ENCODE measurements around the gene KIAA0825.
"Not testable (repeated sequence)": the region's sequence is repeated elsewhere in the genome, so short reads cannot be mapped to it uniquely, and the experiment has no call there.

KIAA0825 gene

GRCh38 chr5:94573349-94573748 lies 45.1 kb downstream of the KIAA0825 start:
- DNase-seq (ENCODE audit: low spot score), result not testable (repeated sequence)

- DNase-seq (ENCODE audit: low spot score), result no peak
These were observed 47.0 kb downstream of the KIAA0825 start for GRCh38 chr5:94571415-94571814.

GRCh38 chr5:94564812-94565211 lies 53.6 kb downstream of the KIAA0825 start:
- DNase-seq (ENCODE audit: low spot score), result no peak

- DNase-seq (ENCODE audit: low spot score), result no peak
These were observed 56.0 kb downstream of the KIAA0825 start for GRCh38 chr5:94562327-94562971.

- DNase-seq (ENCODE audit: low spot score), result no peak
These were observed 60.4 kb downstream of the KIAA0825 start for GRCh38 chr5:94558028-94558427.

GRCh38 chr5:94551858-94552257 lies 66.5 kb downstream of the KIAA0825 start:
- no peak for DNase-seq (ENCODE audit: low spot score)

- no peak for DNase-seq (ENCODE audit: low spot score)
These were observed 72.4 kb downstream of the KIAA0825 start for GRCh38 chr5:94545870-94546625.

- DNase-seq (ENCODE audit: low spot score), result no peak
These were observed 73.4 kb downstream of the KIAA0825 start for GRCh38 chr5:94544875-94545547.

GRCh38 chr5:94544031-94544650 lies 74.3 kb downstream of the KIAA0825 start:
- no peak for DNase-seq (ENCODE audit: low spot score)

- no peak for DNase-seq (ENCODE audit: low spot score)
These were observed 77.4 kb downstream of the KIAA0825 start for GRCh38 chr5:94540856-94541494.

- DNase-seq (ENCODE audit: low spot score), result no peak
These were observed 80.1 kb downstream of the KIAA0825 start for GRCh38 chr5:94538260-94538659.

- DNase-seq (ENCODE audit: low spot score), result no peak
These were observed 91.7 kb downstream of the KIAA0825 start for GRCh38 chr5:94526706-94527105.

- DNase-seq (ENCODE audit: low spot score), result peak; percentile 33
These were observed 93.3 kb downstream of the KIAA0825 start for GRCh38 chr5:94524841-94525697.

GRCh38 chr5:94523018-94523417 lies 95.4 kb downstream of the KIAA0825 start:
- no peak for DNase-seq (ENCODE audit: low spot score)

GRCh38 chr5:94522117-94522516 lies 96.3 kb downstream of the KIAA0825 start:
- no peak for DNase-seq (ENCODE audit: low spot score)

- DNase-seq (ENCODE audit: low spot score), result no peak
These were observed 100.6 kb downstream of the KIAA0825 start for GRCh38 chr5:94517490-94518488.

GRCh38 chr5:94516148-94516547 lies 102.3 kb downstream of the KIAA0825 start:
- DNase-seq (ENCODE audit: low spot score), result no peak

GRCh38 chr5:94508461-94509148 lies 109.8 kb downstream of the KIAA0825 start:
- no peak for DNase-seq (ENCODE audit: low spot score)

GRCh38 chr5:94505327-94506068 lies 112.9 kb downstream of the KIAA0825 start:
- DNase-seq (ENCODE audit: low spot score), result no peak

Measured in hematopoietic multipotent progenitor cell treated with erythropoietin and hydrocortisone succinate and interleukin-3 and kit ligand, for 15 days (in vitro differentiated cells).